ENCODE data around the gene MBOAT2.
"Not testable (repeated sequence)": the region's sequence is repeated elsewhere in the genome, so short reads cannot be mapped to it uniquely, and the experiment has no call there.

Gene MBOAT2

DNA sequence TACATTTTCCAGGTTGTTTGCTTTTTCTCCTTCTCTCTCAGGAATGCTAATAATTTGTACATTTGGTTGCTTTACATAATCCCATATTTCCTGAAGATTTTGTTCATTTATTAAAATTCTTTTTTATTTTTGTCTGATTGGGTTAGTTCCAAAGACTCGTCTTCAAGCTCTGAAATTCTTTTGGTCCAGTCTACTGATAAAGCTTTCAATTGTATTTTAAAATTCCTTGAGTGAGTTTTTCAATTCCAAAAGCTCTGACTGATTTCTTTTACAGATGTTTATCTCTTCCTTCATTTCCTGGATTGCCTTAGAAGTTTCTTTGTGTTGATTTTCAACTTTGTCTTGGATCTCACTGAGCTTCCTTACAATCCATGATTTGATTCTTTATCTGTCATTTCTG is 50.0 kb downstream of the MBOAT2 start:
- DNase-seq, result no peak

DNA sequence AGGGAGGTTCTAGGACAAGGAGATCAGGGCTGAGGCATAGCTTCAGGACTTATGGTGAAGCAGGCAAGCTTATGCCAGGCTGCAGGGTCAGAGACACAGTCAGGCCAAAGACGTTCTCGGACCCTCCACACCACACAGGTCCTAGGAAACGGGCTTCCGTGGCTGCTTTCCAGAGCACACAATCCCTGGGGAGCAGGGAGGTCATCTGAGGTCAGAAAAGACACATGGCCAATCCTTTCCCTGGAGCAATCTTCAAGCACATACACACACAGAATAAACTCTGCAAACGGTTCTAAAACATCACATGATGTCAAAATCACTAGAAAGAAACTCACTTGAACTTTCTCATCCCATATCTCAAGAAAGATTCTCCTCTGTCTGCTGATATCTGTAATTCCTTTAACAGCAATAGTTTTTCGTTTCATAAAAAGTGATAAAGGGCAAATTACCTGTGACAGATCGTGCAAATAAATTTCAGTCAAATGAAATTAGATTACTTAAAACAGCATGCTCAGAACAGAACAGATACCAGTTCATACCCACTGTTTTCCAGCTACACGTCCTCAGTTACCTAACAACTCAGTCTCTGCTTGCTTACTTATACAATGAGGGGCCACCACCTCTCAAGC is 63.9 kb downstream of the MBOAT2 start:
- DNase-seq, result no peak

- no peak for DNase-seq
These were observed 65.1 kb downstream of the MBOAT2 start for GRCh38 chr2:8938384-8938783.

- no peak for DNase-seq
These were observed 67.5 kb downstream of the MBOAT2 start for GRCh38 chr2:8935982-8936381.

DNA sequence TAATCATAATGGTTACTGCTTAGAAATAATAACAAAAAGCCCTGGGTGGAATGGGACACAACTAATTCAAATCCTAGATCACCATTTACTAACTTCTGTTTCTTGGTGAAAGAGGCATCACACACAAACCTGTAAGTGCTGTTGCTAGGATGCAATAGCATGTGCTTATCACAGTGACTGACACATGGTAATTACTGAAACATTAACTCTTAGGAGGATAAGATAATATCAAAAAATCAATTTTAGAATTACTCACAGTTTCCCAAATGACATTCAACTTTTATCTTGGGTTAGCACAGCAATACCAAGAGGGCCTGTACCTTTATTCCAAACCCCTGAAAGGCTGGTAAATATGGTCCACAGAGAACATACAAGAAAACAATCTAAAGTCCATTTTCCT is 69.1 kb downstream of the MBOAT2 start:
- no peak for DNase-seq

DNA sequence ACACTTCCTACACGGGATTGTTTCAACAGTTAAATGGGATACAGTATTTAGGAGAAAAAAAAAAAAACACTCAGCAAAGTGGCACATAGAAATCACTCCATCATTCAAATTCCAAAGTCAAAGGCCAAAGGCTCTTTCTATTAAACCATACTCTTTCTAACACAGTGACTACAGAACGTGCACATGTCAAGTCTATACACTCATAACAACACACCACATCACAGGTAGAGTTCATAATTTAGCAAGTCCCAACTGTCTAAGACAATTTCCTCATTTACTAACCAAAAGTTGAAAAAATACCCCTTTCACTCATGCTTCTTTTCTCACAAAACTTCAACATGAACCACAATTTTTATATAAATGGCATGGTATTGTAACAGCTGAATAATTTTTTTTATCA is 70.8 kb downstream of the MBOAT2 start:
- no peak for DNase-seq

DNA sequence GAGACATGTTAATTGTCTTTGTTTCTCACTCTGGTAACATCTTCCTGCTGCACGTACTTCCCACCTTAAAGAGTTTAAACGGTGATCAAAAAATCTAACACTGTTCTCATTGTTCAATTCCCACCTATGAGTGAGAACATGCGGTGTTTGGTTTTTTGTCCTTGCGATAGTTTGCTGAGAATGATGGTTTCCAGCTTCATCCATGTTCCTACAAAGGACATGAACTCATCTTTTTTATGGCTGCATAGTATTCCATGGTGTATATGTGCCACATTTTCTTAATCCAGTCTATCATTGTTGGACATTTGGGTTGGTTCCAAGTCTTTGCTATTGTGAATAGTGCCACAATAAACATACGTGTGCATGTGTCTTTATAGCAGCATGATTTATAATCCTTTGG is 73.3 kb downstream of the MBOAT2 start:
- not testable (repeated sequence) for DNase-seq

DNA sequence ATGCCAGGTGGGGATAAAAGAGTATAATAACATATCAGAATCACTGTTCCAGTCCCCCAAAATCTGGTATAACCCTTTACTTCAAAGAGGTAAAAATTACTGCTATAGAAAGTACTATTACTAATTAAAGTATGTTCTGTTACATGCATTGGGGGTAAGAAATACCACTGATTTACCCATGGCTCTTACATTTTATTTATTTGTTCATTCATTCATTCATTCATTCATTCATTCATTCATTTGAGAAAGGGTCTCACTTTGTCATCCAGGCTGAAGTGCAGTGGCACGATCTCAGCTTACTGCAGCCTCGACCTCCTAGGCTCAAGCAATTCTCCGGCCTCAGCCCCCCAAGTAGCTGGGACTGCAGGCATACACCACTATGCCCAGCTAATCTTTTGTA is 74.4 kb downstream of the MBOAT2 start:
- DNase-seq, result no peak

DNA sequence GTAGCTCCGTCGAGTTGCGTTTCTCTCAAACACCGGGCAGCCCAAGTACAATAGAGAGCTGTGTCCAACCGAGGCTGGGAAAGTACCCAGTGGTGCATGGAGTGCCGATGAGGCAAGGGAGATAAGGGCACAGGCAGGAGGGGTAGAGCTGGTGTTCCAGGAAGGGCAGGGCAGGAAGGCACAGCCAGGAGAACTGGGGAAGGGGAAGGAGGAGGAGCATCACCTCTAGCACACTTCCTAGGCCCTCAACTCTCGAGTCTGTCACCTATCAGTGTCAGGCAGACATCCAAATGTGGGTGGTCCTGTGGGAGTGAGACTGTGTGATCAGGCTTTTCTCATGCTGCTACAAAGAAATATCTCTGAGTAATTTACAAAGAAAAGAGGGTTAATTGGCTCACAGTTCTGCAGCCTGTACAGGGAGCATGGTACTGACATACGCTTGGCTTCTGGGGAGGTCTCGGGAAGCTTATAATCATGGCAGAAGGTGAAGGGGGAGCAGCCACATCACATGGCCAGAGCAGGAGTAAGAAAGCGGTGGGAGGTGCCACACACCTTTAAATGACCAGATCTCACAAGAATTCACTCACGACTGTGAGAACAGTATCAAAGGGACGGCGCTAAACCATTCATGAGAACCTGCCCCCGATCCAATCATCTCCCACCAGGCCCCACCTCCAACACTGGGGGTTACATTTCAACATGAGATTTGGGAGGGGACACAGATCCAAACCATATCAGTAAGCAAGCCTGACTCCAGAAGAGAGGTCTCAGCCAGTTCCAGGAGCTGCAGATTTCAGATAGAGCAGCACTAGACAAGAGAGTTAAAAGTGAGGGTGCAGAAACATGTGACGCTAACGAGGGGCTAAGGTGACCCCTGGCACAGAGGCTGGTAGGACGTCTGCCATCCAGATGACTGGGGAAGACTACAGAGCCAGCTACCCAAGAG is 75.7 kb downstream of the MBOAT2 start:
- DNase-seq, result no peak

GRCh38 chr2:8926356-8926755 is 77.1 kb downstream of the MBOAT2 start:
- DNase-seq, result no peak

GRCh38 chr2:8925411-8925810 is 78.1 kb downstream of the MBOAT2 start:
- no peak for DNase-seq

- peak in 3 of 4 experiments; percentile 8 to 31 (median 10) for DNase-seq
These were observed 80.3 kb downstream of the MBOAT2 start for GRCh38 chr2:8923183-8923582.

GRCh38 chr2:8922431-8922830 is 81.1 kb downstream of the MBOAT2 start:
- DNase-seq, result no peak

DNA sequence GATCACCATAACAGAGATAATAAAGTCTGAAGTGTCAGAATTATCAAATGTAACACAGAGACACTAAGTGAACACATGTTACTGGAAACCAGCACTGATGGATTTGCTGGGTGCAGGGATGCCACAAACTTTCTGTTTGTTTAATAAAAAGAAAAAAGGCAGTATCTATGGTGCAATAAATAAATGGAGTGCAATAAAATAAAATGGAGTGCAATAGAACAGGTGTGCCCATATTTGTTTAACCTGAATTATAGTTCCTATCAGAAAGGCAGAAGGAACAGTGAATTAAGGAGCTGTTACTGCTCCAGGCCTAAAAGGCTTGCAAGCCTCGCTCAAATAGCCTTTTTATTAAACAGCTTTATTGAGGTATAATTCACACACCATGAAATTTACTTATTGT is 85.1 kb downstream of the MBOAT2 start:
- DNase-seq, result no peak

DNA sequence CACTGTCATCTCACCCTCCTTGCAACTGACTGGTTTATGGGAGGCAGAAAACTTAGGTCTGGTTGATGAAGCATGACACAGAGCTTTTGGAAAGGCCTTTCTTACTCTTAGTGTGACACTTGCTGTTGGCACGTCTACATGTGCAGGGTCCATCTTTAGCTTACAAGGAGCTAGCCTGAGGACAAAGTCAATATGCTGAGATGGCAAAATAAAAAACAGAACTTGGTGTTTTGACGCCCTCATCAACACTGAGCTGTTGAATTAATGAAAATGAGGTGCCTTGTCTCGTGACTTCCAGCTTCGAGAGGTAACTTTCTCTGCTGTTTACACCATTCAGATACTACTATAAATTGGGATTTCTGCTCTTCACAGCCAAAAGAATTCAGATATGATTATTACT is 87.5 kb downstream of the MBOAT2 start:
- no peak for DNase-seq

DNA sequence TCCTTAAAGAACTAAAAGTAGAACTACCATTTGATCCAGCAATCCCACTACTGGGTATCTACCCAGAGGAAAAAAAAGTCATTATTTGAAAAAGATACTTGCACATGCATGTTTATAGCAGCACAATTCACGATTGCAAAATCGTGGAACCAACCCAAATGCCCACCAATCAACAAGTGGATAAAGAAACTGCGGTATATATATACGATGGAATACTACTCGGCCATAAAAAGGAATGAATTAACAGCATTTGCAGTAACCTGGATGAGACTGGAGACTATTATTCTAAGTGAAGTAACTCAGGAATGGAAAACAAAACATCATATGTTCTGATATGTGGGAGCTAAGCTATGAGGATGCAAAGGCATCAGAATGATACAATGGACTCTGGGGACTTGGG is 89.7 kb downstream of the MBOAT2 start:
- DNase-seq, result not testable (repeated sequence)

DNA sequence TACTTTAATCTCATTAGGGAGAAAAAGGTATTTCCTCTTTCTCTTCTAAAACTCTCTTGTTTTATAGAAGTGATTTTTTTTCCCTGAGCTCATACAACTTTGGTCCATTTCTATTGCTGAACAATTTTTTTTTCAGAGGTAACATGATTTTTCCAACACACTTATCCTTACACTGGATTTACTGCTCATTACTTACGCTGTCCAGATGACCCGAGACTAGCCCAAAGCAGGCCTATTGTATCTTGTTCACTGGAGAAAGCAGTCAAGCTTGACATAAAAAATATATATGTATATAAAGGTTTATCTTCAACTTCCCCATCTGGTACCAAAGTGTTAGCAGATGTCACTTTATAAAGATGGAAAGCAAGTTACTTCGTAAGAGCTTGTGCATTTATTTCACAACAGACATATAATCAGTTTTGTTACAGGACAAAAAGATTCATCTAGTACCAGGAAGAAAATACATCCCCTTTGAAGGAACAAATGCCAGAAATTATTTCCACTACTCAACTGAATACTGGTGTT is 95.7 kb downstream of the MBOAT2 start:
- DNase-seq, result no peak

- not testable (repeated sequence) for DNase-seq
These were observed 99.6 kb downstream of the MBOAT2 start for GRCh38 chr2:8903924-8904323.

DNA sequence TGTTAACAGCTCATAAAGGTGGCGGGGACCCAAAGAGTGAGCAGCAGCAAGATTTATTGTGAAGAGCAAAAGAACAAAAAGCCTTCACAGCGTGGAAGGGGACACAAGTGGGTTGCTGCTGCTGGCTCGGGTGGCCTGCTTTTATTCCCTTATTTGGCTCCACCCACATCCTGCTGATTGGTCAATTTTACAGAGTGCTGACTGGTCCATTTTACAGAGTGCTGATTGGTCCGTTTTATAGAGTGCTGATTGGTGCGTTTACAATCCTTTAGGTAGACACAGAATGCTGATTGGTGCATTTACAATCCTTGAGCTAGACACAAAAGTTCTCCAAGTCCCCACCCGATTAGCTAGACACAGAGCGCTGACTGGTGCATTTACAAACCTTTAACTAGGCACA is 100.7 kb downstream of the MBOAT2 start:
- not testable (repeated sequence) for DNase-seq

DNA sequence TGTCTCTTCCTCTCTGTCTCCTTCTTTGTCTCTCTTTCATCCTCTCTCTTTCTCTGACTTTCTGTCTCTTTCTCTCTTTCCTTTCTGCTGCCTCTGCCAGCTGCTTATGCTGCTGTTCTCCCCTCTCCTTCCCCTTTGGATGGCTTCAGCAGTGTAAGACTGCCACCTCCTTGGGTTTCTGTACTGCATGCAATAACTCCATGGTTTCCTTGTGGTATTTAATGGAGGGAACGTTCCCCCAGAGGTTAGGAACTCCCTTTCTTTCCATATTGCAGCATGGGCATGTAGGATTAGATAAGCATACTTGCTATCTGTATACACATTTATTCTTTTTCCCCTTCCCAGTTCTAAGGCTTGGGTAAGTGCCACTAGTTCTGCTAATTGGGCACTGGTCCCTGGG is 106.3 kb downstream of the MBOAT2 start:
- not testable (repeated sequence) for DNase-seq

DNA sequence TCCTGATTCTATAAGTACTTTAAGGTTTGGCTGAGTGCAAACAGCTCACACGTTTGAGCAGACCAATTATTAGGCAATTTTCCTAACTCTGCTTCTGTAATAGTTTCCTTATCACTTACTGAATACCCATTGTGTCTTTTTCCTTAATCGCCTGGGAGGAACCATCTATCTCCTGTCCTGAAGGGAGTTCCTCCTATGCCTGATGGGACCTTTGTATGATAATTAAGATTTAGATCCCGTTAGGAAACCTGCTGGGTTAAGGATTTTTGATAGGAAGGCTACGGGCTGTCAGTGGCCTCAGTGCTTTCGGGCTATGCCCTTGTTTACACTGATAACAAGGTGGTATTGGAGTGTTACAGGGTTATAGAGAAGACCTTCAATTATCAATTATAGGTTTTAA is 106.8 kb downstream of the MBOAT2 start:
- DNase-seq, result peak in 1 of 4 experiments; percentile 15

- not testable (repeated sequence) for DNase-seq
These were observed 108.2 kb downstream of the MBOAT2 start for GRCh38 chr2:8895087-8895912.
